GM18909 (cell line): ENCODE data around the gene IRX3.

Experiments used
- ATAC-seq: cut with Tn5 transposase; IDR thresholded peaks from one replicate; pipeline ENCODE4 v1.9.1; 2021; ENCODE audit warnings: mild to moderate bottlenecking; ENCODE audit not compliant: unreplicated experiment, poor library complexity

IRX3 gene

GRCh38 chr16:54286366-54287130 lies at the start of gene IRX3:
TSS of gene IRX3 (minus strand) at chr16:54286787. CDS start at chr16:54286050, 737 bp downstream.
- no peak for ATAC-seq

GRCh38 chr16:54335230-54335629 lies 48.6 kb upstream of the IRX3 start:
- no peak for ATAC-seq

GRCh38 chr16:54334208-54334607 lies 47.6 kb upstream of the IRX3 start:
- no peak for ATAC-seq

GRCh38 chr16:54331241-54332002 lies 44.8 kb upstream of the IRX3 start:
- ATAC-seq: no peak

GRCh38 chr16:54327609-54328008 lies 41.0 kb upstream of the IRX3 start:
- ATAC-seq: no peak

- no peak for ATAC-seq
Observed at GRCh38 chr16:54326266-54326662, 39.7 kb upstream of the IRX3 start.

GRCh38 chr16:54325616-54326265 lies 39.2 kb upstream of the IRX3 start:
- no peak for ATAC-seq

GRCh38 chr16:54324716-54325115 lies 38.1 kb upstream of the IRX3 start:
- ATAC-seq: no peak

GRCh38 chr16:54320697-54321340 lies 34.2 kb upstream of the IRX3 start:
- ATAC-seq: no peak

GRCh38 chr16:54318941-54319340 lies 32.4 kb upstream of the IRX3 start:
- ATAC-seq: no peak

- no peak for ATAC-seq
Observed at GRCh38 chr16:54317101-54317611, 30.6 kb upstream of the IRX3 start.

GRCh38 chr16:54316095-54316889 lies 29.7 kb upstream of the IRX3 start:
- ATAC-seq: no peak

- no peak for ATAC-seq
Observed at GRCh38 chr16:54313789-54314188, 27.2 kb upstream of the IRX3 start.

- ATAC-seq: no peak
Observed at GRCh38 chr16:54312502-54312991, 26.0 kb upstream of the IRX3 start.

- ATAC-seq: no peak
Observed at GRCh38 chr16:54309341-54309740, 22.8 kb upstream of the IRX3 start.

GRCh38 chr16:54305080-54305479 lies 18.5 kb upstream of the IRX3 start:
- no peak for ATAC-seq

GRCh38 chr16:54303613-54304012 lies 17.0 kb upstream of the IRX3 start:
- no peak for ATAC-seq

GRCh38 chr16:54297154-54297553 lies 10.6 kb upstream of the IRX3 start:
- ATAC-seq: no peak

GRCh38 chr16:54296543-54296942 lies 10.0 kb upstream of the IRX3 start:
- ATAC-seq: no peak
